Umbilical cord (tissue), 1 donor: ENCODE results near the gene LEPR. TPM values are rescaled to one million over a fixed set of nuclear protein-coding genes. Genes with fewer than 3 reads are reported as not detected.

ENCODE experiments used
- total RNA-seq: library from RNA; depleted of rRNA; stranded (reverse); fragments of >200 nt; gene quantifications from one replicate; pipeline ENCODE4 v1.2.3, GENCODE V29; 2014; ENCODE audit warnings: low replicate concordance; ENCODE audit not compliant: insufficient read depth

Gene LEPR
- total RNA-seq, 1 donor from 2014 or later: 25.3 TPM

Other genes with a start within 250 kb of the LEPR start
- gene DNAJC6, start 111.1 kb upstream of the LEPR start, total RNA-seq: 4.1 TPM
- gene LEPROT, start within 50 bp of the LEPR start, total RNA-seq: 117 TPM